AG04450 (cell line): ENCODE results near the gene SYCN. TPM values are rescaled to one million over a fixed set of nuclear protein-coding genes. Genes with fewer than 3 reads are reported as not detected.

Source experiments
- CTCF ChIA-PET: fragments of 300-600, 350-600 bp; formaldehyde crosslinking; extraction: SDS; loops from one replicate; lab custom pipeline; 2022; ENCODE audit warnings: antibody characterized with exemption, inconsistent platforms; lab: Charles Lee
- POLR2A ChIA-PET: fragments of 350-600 bp; formaldehyde crosslinking; extraction: SDS; loops from one replicate; lab custom pipeline; 2021; ENCODE audit warnings: antibody characterized with exemption, inconsistent platforms; lab: Yijun Ruan, JAX
- DNase-seq: peaks from one replicate; pipeline ENCODE4 v3.0.0-alpha.2; 2011; ENCODE audit warnings: low read depth, low spot score
- H3K27ac ChIP-seq: one replicate; pipeline ENCODE4 v1.5.1; 2012; ENCODE audit warnings: low read depth, low read length, control low read depth
- H3K27me3 ChIP-seq: one replicate; pipeline ENCODE4 v1.6.0; 2012; ENCODE audit warnings: low read length; ENCODE audit not compliant: control insufficient read depth, insufficient read depth
- H3K4me3 ChIP-seq: 2 replicates; pipeline ENCODE4 v1.5.1; 2011; ENCODE audit warnings: mild to moderate bottlenecking, low read depth, low read length, control low read depth
- H3K9me3 ChIP-seq: 2 replicates; pipeline ENCODE4 v1.5.1; 2012; ENCODE audit warnings: low read length; ENCODE audit not compliant: control insufficient read depth, insufficient read depth
- CTCF ChIP-seq: IDR thresholded peaks from 2 replicates; pipeline ENCODE4 v1.5.1; 2011; ENCODE audit warnings: low read depth, low read length, control low read depth, inconsistent platforms
- polyA plus RNA-seq: library from polyadenylated mRNA; depleted of rRNA; stranded (reverse); fragments of >200 nt; gene quantifications from 2 replicates; pipeline ENCODE4 v1.2.3, GENCODE V29; 2011

SYCN gene
- polyA plus RNA-seq, 1 experiment, result not detected

GRCh38 chr19:39158646-39159260 lies 45.3 kb downstream of the SYCN start:
- no peak for TF ChIP-seq CTCF
- Histone ChIP-seq H3K9me3 (no peaks in the 10 kb centered on the region; the same call in 1 of the 2 replicates), H3K27ac (no peak overlapping the region), H3K4me3 (no peak overlapping the region), H3K27me3 (no peaks in the 10 kb centered on the region)
- POLR2A ChIA-PET, result interaction anchor here (0.5 kb wide), 1 partner anchor 128 kb away, joined by 4 read pairs; no protein-coding TSS in a partner anchor
- CTCF ChIA-PET, result no interaction called here
- no peak for DNase-seq

GRCh38 chr19:39157997-39158389 lies 46.1 kb downstream of the SYCN start:
- DNase-seq, result no peak
- no peak for TF ChIP-seq CTCF
- ChIA-PET POLR2A (no interaction called here), CTCF (no interaction called here)
- H3K4me3 ChIP-seq, result no peak overlapping the region
- no peaks in the 10 kb centered on the region for H3K27me3 ChIP-seq
- H3K9me3 ChIP-seq, result no peaks in the 10 kb centered on the region; the same call in 1 of the 2 replicates
- H3K27ac ChIP-seq, result no peak overlapping the region

- no peak for DNase-seq
- no peak overlapping the region for H3K4me3 ChIP-seq
- ChIA-PET POLR2A (interaction anchor here (0.6 kb wide), 2 partner anchors 60 to 1385 kb away, joined by 4 to 7 read pairs; no protein-coding TSS in a partner anchor), CTCF (no interaction called here)
- no peaks in the 10 kb centered on the region for H3K27me3 ChIP-seq
- no peak for TF ChIP-seq CTCF
- no peaks in the 10 kb centered on the region; the same call in 1 of the 2 replicates for H3K9me3 ChIP-seq
- peak overlapping the region; percentile 39 for H3K27ac ChIP-seq
These were observed 46.6 kb downstream of the SYCN start for GRCh38 chr19:39157275-39157996.

- DNase-seq, result no peak
- Histone ChIP-seq H3K4me3 (peak overlapping the region; percentile 27), H3K27me3 (no peaks in the 10 kb centered on the region), H3K27ac (no peak overlapping the region), H3K9me3 (no peaks in the 10 kb centered on the region; the same call in 1 of the 2 replicates)
- CTCF ChIA-PET, result no interaction called here
- TF ChIP-seq CTCF, result no peak
- POLR2A ChIA-PET, result no interaction called here
These were observed 47.5 kb downstream of the SYCN start for GRCh38 chr19:39156326-39157230.
